NCI-H2227 (cell line): ENCODE measurements around the gene NSD2.

ENCODE experiments used
- DNase-seq: peaks from one replicate; lab custom pipeline; 2025; ENCODE audit not compliant: unreplicated experiment; lab: John Stamatoyannopoulos, UW

Gene NSD2

GRCh38 chr4:1939664-1940509 is 68.7 kb downstream of the NSD2 start:
- no peak for DNase-seq

DNA sequence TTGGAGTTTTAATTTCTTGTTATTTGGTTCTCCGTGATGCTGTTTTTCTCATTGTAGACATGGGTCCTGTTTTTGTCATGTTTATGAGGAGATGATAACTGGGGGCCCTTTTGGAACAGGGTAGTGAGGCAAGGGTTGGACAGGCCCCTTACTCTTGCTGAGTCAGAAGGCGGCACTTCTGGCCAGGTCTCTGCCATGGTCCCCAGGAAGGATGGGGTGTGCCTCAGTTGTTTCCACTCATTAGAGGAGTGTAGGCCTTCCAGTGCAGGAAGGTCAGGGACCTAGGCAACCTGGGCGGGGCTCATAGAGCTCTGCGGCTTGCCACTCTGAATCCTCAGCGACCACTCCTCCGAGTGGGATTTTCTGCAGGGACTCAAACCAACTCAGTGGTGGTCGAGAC is 69.4 kb downstream of the NSD2 start:
- no peak for DNase-seq

DNA sequence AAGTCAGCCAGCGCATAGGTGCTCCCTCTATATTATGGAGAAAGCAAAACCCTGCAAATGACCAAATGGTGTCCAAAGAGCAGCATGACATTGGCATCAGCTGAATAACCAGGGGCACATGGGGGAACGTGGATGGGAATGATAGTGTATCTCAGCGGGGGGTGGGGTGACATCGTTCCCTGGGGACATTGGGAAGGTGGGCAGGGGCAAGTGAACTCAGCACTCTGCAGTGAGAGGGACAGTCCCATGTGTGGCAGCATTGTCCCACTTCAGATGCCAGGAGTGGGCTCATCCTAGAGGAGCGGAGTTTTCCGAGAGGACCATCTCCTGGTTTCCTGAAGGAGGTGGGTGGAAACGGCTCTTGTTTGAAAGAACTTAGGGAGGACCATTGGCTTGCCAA is 72.7 kb downstream of the NSD2 start:
- no peak for DNase-seq

DNA sequence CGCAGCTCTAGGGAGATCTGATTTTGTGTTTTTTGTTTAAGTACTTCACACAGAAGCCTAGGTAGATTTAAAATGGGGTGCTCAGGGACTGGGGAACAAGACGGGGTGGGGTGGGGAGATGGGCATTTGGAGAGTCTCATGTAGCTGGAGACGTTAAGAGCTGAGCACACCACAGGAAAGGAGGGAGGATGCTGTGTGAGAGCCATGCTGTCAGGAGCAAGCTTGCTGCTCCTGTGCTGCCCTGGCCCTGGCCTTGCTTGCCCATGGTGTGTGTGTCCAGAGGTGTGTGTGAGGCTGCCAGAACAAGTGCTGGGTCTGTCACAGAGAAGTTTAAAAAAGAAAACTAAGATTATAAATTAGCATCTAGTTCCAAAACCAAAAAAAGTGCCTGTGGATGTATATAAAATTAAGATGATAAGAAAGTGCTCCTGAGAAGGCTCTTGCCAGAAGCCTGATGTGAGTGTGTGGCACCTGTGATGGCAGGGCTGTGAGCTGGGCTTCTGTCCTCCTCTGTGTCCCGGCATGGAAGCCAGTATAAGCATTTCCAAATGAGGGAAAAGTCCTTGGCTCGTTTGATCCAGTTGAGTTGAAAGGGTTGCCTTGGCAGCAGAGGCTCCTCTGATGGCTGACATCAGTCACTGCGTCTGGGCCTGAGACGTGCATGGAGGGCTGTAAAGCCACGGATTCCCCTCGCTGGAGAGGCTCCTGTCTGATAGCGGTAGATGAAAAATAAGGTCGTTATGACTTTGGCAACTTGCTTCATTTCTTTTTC is 74.1 kb downstream of the NSD2 start:
- peak; percentile 4 for DNase-seq

GRCh38 chr4:1945912-1946311 is 74.7 kb downstream of the NSD2 start:
- DNase-seq, result no peak

DNA sequence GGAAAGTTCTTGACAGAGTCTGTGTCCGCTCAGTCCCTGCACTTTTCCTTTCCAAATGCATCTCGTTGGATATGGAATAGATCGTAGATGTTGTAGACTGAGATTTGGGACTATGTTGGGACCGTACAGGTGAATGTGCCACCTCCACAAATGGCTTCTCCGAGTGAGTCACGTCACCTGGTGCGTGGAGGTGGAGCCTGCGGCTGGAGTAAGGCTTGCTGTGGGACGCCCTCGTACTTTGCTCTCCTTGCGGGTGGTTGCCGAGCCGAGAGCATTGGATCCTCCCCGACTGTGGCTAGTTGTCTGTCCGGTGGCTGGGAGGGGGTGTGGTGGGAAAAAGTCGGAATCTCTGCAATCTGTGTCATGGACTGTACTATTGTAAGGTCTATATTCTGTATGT is 77.0 kb downstream of the NSD2 start:
- no peak for DNase-seq

GRCh38 chr4:1948892-1949436 is 77.8 kb downstream of the NSD2 start:
- DNase-seq, result no peak

GRCh38 chr4:1950369-1950768 is 79.2 kb downstream of the NSD2 start:
- DNase-seq, result no peak

DNA sequence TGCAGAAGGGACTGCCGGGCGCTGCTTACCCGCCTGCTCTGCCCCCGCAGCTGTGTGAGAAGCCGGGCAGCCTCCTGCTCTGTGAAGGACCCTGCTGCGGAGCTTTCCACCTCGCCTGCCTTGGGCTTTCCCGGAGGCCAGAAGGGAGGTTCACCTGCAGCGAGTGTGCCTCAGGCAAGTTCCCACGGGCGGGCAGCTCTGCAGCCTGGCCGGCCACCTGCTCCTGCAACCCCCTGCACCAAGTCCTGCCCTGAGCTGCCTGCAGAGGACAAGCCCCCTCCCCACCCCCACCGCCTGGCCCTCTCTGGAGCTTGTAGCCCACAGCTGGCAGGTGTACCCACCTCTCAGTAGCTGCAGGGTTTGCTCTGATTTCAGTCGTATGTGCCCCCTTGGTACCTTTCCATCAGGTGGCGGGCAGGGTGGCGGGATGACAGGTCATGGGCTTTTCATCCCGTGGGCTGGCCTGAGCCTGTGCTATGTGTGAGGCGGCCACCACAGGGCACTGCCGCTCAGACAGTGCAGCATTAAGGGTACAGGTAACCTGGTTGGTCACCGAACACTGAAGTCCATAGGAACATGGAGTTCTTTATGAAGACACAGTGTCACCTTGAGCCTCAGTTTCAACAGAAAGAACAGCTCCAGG is 81.0 kb downstream of the NSD2 start:
- DNase-seq, result no peak

- no peak for DNase-seq
Measured at GRCh38 chr4:1952719-1953118, 81.5 kb downstream of the NSD2 start.

GRCh38 chr4:1953335-1953734 is 82.1 kb downstream of the NSD2 start:
- DNase-seq, result no peak

GRCh38 chr4:1956631-1957030 is 85.4 kb downstream of the NSD2 start:
- no peak for DNase-seq

DNA sequence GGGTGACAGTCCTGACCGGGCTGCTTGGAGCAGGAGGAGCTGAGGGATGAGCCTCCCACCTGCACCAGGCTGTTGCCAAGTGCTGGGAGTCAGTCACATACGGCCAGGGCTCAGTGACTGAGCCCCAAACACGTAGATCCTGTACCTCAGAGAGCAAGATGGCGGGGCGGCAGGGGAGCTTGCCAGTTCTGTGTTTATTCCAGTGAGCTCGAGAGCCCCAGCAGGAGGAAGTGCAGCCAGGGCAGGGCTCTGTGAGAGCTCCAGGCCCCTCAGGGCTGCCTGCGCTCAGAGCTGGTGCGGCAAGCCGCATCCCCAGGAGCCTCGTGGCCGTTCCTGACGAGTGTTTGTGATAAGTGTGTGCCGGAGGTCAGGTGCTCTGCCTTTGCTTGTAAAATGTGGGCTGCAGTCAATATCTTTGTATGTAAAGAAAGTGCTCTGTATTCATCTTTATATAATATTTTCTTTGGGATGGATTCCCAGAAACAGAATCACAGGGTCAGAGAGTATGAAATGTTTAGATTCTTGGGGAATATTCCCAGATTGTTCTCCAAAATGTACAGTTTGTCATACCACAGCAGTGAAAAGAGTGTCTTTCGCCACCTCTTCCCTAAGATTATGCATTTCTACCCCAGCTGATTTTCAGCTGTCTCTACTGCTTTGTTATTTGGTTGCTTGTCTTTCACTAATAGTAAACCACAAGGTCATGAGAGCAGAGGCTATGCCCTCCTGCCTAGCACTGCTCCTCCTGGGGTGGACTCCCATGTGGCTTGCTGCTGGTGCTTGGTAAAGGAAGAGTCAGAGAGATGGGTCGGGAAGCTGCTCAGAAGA is 87.3 kb downstream of the NSD2 start:
- DNase-seq, result peak; percentile 1

GRCh38 chr4:1959104-1959384 is 87.9 kb downstream of the NSD2 start:
- peak; percentile 18 for DNase-seq

GRCh38 chr4:1960170-1960825 is 89.1 kb downstream of the NSD2 start:
- DNase-seq, result no peak

- no peak for DNase-seq
Measured at GRCh38 chr4:1961038-1961437, 89.8 kb downstream of the NSD2 start.

DNA sequence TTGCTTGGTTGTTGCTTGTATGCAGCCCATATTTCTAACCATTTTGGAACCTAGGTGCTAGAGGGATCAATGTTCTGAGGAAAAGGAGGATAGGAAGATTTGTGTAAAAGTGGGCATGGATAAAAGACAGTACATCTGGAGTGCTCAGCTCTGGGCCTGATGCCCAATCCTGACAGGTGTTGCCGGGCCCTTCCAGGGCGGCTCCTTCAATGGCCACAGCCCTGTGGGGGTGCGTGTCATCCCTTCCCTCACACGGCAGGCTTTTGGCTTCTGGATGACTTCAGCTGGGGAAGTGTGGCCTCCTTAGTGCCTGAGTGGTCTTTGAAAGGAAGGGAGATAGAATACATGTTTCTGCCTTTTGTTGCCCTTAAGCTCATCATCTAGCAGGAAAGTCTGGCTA is 90.4 kb downstream of the NSD2 start:
- no peak for DNase-seq

DNA sequence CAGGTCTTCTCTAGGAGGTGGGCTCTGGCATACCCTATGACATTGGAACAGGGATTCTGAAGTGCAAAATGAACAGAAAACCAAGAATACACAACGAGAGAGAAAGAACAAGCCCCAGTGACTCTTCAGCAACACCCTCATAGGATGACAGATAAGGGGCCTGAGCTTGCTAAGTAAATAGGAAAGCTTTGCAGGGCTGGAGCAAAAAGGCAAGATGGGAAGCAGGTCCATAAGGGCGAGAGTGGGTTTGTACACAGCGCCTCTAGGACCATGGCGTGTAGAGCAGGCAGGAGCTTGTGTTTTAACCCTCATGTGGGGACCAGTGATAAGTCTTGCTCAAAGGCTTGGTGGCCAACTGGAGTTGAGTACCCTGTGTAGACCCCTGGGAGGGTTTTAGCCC is 91.8 kb downstream of the NSD2 start:
- no peak for DNase-seq

DNA sequence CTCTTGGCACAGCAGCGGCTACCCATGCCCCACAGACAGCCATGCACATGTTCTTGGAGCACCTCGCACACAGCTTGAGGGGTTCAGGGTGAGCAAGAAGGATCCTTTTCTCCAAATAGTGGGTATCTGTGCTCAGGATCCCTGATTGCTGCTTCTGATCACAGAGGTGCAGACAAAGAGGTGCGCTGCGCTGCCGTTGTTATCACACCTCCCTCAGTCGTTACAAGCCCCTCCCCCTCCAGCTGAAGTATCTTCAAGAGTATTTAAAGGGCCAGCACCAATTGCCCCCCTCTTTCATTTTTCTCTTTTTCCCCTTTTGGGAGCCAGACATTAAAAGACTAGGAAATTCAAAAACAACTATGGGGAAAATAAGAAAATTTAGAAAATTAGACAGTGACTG is 93.2 kb downstream of the NSD2 start:
- no peak for DNase-seq

- no peak for DNase-seq
Measured at GRCh38 chr4:1964971-1965370, 93.8 kb downstream of the NSD2 start.
